Neutrophil (primary cell): ENCODE data around the gene PRKG1.

Experiments used
- H3K27ac ChIP-seq: fragments of 200-600 bp; sonication (generic); 2 replicates; pipeline ENCODE4 v1.5.1; 2016; ENCODE audit warnings: mild to moderate bottlenecking, moderate library complexity
- H3K27me3 ChIP-seq: fragments of 200-600 bp; sonication (generic); 2 replicates; pipeline ENCODE4 v1.6.0; 2016; ENCODE audit warnings: mild to moderate bottlenecking
- H3K36me3 ChIP-seq: fragments of 200-600 bp; sonication (generic); 2 replicates; pipeline ENCODE4 v1.5.1; 2017
- H3K4me1 ChIP-seq, 2 experiments: fragments of 200-600 bp in 1 of 2; sonication (generic) in 1 of 2; 1 replicate in 1 of 2; 2 replicates in 1 of 2; pipeline versions ENCODE4 v1.5.1 to v1.6.1; 2013 to 2016; ENCODE audit warnings: low read depth in 1 of 2, low read length in 1 of 2, mild to moderate bottlenecking in 1 of 2, moderate library complexity in 1 of 2; ENCODE audit not compliant: control insufficient read depth in 1 of 2, insufficient read depth in 1 of 2
- H3K4me3 ChIP-seq, 2 experiments: fragments of 200-600 bp in 1 of 2; sonication (generic) in 1 of 2; 1 replicate in 1 of 2; 2 replicates in 1 of 2; pipeline ENCODE4 v1.5.1; 2013 to 2016; ENCODE audit warnings: low read depth in 1 of 2, low read length in 1 of 2, mild to moderate bottlenecking in 1 of 2, moderate library complexity in 1 of 2
- H3K9me3 ChIP-seq: fragments of 200-600 bp; sonication (generic); 2 replicates; pipeline ENCODE4 v1.5.1; 2016
- CTCF ChIP-seq: fragments of 200-600 bp; sonication (generic); IDR thresholded peaks from 2 replicates; pipeline ENCODE4 v1.5.1; 2016; ENCODE audit warnings: antibody characterized with exemption

Gene PRKG1

GRCh38 chr10:51653025-51653424, 578.7 kb downstream of the PRKG1 start:
- TF ChIP-seq CTCF = no peak

GRCh38 chr10:51654918-51655317, 580.6 kb downstream of the PRKG1 start:
- Histone ChIP-seq H3K36me3 (no peaks in the 10 kb centered on the region), H3K27ac (no peak overlapping the region), H3K9me3 (no peaks in the 10 kb centered on the region), H3K4me3 (no peak overlapping the region), H3K4me1 (no peaks in the 10 kb centered on the region), H3K27me3 (no peaks in the 10 kb centered on the region)
- TF ChIP-seq CTCF = no peak

More at GRCh38 chr10:51653025-51653424, 578.7 kb downstream of the PRKG1 start:
- Histone ChIP-seq H3K27ac (no peak overlapping the region), H3K36me3 (no peaks in the 10 kb centered on the region), H3K9me3 (no peaks in the 10 kb centered on the region), H3K4me1 (no peaks in the 10 kb centered on the region), H3K27me3 (no peaks in the 10 kb centered on the region), H3K4me3 (no peak overlapping the region)

GRCh38 chr10:51656503-51656902, 582.2 kb downstream of the PRKG1 start:
- Histone ChIP-seq H3K9me3 (no peaks in the 10 kb centered on the region), H3K36me3 (no peaks in the 10 kb centered on the region), H3K4me3 (no peak overlapping the region), H3K27ac (no peak overlapping the region), H3K4me1 (no peaks in the 10 kb centered on the region), H3K27me3 (no peaks in the 10 kb centered on the region)
- no peak for TF ChIP-seq CTCF

- no peak for TF ChIP-seq CTCF
- Histone ChIP-seq H3K4me3 (no peak overlapping the region), H3K27me3 (no peaks in the 10 kb centered on the region), H3K36me3 (no peaks in the 10 kb centered on the region), H3K4me1 (no peaks in the 10 kb centered on the region), H3K9me3 (no peaks in the 10 kb centered on the region), H3K27ac (no peak overlapping the region)
Observed at GRCh38 chr10:51658000-51658399, 583.7 kb downstream of the PRKG1 start.

GRCh38 chr10:51659344-51659743, 585.1 kb downstream of the PRKG1 start:
- TF ChIP-seq CTCF = no peak
- Histone ChIP-seq H3K4me3 (no peak overlapping the region), H3K36me3 (no peaks in the 10 kb centered on the region), H3K27ac (no peak overlapping the region), H3K27me3 (no peaks in the 10 kb centered on the region), H3K4me1 (no peaks in the 10 kb centered on the region), H3K9me3 (no peaks in the 10 kb centered on the region)

- H3K9me3 ChIP-seq = no peaks in the 10 kb centered on the region
- no peaks in the 10 kb centered on the region for H3K4me1 ChIP-seq
- no peak overlapping the region for H3K4me3 ChIP-seq
- H3K27ac ChIP-seq = no peak overlapping the region
- no peaks in the 10 kb centered on the region for H3K36me3 ChIP-seq
- H3K27me3 ChIP-seq = no peaks in the 10 kb centered on the region
- no peak for TF ChIP-seq CTCF
Observed at GRCh38 chr10:51663086-51663485, 588.8 kb downstream of the PRKG1 start.
